GM18507 (cell line): ENCODE measurements around the gene CCL24.

ENCODE experiments used
- DNase-seq: peaks from one replicate; pipeline ENCODE4 v3.0.0; 2011; ENCODE audit warnings: low read depth; ENCODE audit not compliant: insufficient read length; ENCODE audit errors: extremely low spot score
- FAIRE-seq: peaks from 2 replicates; lab custom pipeline; 2011; peaks lifted over from hg19 to GRCh38; lab: Jason Lieb, UNC

The CCL24 gene

DNA sequence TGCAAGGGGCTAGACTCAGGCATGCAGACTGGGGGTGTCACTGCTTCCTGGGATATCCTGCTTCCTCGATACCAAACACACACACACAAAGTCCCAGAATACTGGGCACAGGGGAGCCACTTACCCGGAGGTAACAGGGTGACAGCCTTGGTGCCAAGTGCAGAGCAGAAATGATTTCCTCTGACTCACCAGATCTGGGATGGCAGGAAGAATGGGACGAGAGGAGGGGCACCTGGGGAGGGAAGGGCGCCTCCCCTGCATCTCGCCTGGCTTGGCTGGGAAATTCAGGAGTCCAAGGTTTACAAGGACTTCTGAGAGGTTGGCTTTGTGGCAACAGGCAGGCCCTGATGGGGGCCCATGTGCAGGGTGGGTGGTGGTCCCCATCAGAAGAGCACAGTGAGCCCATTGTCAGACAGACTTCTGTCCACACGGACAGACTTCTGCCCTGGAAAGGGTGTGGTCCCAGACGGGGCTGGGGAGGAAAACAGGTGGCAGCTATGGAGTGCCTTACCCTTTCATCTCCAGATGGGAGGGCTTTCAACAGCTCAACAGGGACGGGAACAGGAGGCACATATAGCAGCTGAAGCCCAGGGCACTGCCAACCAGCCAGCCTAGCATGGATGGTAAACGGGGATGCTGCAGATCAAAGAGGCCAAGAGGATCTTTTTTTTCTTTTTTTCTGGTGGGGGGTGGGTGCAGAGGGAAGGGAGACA, 9.7 kb upstream of the CCL24 start:
- DNase-seq (no peak), FAIRE-seq (no peak)

DNA sequence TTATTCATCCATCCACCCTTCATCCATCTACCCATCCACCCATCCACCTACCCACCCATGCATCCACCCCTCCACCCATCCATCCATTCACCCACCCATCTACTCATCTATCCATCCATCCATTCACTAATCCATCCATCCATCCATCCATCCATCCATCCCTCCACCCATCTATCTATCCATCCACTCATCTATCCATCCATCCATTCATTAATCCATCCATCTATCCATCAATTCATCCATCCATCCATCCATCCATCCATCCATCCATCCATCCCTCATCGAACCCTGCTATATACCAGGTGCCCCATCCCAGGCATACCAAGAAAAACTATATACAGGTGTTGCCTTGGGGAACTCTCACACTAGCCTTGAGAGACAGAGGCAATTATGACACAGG, 7.1 kb upstream of the CCL24 start:
- no peak for DNase-seq
- no peak for FAIRE-seq

DNA sequence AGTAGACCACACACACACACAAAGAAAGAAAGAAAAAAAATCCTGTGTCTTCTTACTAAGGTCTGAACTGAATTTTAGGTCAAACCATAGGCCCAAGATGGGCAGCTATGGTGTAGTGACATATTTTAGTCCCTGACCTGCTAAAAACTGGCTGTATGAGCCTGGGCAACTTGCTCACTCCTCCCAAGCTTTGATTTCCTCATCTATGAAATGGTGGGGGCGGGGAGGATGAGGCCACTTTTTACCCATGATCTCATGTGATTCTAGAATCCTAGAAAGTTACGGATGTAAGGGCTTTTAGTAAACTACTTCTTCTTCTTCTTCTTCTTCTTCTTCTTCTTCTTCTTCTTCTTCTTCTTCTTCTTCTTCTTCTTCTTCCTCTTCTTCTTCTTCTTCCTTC, 6.1 kb upstream of the CCL24 start:
- DNase-seq (no peak), FAIRE-seq (no peak)

DNA sequence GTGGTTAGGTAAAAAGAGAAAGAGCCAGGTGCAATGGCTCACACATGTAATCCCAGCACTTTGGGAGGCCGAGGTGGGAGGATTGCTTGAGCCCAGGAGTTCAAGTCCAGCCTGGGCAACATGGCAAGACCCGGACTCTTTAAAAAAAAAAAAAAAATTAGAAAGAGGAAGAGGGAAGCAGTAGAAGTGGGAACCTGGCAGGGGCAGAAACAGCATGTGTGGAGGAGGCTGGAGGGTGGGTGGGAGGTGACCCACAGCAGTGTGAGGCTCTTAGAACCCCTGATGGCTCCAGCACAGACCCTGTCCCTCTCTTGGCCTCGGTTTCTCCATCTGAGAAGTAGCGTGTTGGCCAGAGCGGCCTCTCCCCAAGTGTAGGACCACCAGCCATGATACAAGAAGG, 4.9 kb upstream of the CCL24 start:
- FAIRE-seq (no peak), DNase-seq (no peak)

DNA sequence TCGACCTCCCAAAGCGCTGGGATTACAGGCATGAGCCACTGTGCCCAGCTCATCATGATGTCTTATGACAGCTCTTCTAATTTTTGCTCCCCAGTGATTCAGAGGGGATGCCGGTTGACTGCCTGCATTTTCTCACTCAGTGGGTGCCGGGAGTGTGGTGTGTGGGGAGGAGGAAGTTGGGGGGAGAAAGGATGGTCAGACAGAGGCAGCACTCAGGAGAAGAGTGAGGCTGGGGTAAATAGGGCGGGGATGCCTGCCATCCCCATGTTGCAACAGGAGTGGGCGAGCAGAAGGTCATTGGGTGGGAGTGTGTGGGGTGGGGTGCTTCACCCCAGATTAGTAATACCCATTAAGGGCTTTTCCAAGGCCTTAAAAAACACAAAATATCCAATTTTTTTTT, 3.5 kb upstream of the CCL24 start:
- DNase-seq (no peak), FAIRE-seq (no peak)

DNA sequence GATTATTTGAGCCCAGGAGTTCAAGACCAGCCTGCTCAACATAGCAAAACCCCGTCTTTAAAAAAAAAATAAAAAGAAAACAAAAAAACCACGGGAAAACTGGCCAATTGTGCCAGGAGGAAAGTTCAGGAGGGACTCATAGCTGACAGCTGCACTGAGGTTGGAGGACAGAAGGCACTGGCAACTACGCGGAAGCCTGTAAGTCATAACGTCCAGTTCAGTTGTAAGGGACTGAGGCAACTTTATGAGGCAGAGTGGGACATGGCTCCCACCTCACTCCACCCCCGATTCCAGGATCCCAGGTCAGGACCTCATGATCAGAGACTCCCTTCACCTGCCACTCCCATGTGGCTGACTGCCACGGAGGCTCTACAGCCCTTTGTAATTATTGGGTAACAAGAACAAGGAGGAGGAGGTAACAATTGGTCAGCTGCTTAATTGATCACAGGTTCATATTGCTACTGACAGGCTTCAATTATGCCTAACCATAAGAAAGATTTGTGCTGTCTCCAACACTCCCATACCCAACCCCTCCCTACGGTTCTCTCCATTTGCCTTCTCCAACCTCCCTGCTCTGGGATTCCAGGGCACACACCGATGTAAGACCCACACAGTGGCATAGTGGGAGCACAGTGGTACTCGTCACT, 1.9 kb upstream of the CCL24 start:
- DNase-seq (no peak), FAIRE-seq (no peak)

DNA sequence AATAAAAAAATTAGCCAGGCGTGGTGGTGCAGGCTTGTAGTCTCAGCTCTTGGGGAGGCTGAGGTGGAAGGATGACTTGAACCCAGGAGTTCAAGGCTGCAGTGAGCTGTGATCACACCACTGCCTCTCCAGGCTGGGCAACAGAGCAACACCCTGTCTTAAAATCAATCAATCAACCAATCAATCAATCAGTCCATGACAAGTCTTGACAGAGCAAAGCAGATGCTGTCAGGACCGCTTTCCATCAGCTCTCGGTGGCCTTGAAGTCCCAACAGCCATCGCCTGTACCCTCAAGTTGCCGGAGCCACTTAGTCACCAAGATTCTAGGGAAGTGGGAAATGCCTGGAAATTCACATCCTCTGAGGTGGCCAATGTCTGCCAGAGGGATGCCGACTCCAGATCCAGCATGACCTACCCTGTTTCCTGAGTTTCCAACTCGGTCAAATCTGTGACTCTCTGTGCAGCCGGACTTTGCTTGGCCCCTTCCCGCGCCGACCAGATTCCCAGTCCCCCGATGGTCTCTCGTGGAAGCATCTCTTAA, 871 bp upstream of the CCL24 start:
- FAIRE-seq (no peak), DNase-seq (no peak)

DNA sequence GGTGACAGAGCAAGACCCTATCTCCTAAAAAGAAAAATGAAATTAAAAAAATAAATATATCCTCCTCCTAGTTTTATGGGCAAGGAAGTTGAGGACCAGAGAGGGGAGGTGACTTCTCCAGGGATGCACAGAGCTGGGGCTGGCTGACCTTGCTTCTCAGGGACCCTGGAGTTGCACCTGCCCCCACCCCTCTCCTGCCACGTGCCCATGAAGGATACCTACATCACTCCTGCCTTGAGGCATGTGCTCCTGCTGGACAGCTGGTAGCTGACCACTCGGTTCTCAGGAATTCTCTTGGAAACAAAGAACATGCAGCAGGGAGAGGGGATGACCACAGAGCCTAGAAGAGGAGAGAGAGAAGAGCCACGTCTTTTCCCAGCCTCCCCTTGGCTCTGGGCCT, 522 bp downstream of the CCL24 start:
- DNase-seq: no peak
- FAIRE-seq: no peak

DNA sequence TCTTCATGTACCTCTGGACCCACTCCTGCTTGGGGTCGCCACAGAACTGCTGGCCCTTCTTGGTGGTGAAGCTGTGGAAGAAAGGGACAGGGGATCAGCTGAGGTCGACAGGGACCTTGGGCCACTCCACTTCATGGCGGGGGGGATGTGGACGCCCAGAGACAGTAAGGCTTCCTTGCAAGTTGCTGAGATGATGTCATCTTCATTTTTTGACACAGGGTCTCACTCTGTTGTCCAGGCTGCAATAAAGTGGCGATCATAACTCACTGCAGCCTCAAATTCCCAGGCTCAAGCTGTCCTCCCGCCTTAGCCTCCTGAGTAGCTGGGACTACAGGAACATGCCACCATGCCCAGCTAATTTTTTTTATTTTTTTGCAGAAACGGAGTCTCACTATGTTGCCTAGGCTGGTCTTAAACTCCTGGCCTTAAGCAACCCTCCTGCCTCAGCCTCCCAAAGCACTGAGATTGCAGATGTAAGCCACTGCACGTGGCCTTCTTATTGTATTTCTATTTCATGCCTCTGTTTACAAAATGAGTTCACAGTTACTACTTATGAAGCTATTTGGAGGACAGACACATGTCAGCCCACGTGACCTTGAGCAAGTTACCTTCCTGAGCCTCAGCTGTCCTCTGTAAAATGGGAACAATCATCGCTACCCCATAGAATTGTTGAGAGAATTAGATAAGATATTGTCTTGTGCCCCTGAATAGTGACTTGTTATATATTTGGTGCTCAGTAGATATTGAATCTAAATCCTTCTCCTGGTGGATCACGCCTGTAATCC, 1.5 kb downstream of the CCL24 start:
- FAIRE-seq (no peak), DNase-seq (no peak)

DNA sequence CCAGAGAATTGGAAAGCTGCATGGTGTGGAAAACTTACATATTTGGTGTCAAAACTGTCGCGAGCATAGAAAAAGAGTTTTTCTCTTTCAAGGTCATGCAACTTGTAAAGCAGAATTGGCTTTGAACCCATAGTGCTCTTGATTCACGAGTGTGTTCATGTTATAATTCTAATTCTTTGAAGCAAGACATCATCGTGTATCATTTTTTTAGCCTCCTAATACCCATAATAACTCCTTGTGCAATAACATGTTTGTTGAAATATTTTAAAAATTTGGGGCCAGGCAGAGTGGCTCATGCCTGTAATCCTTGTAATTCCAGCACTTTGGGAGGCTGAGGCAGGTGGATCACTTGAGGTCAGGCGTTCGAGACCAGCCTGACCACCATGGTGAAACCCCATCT, 4.2 kb downstream of the CCL24 start:
- FAIRE-seq (no peak), DNase-seq (no peak)

DNA sequence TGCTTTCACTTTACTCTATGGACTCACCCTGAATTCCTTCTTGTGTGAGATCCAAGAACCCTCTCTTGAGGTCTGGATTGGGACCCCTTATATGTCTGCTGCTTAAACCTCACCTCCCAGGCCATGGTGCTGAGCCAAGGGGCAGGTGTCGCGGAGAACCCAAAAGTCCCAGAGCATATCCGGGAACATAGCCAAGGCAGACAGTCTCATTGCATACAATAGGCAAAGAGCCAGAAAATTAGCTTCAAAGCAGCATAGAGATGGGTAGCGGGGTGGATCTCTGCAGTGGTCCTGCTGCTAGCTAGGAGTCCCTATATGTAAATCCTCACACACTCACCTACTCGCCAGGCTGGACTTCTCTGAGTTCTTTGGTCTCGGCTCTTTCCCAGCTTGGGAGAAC, 5.5 kb downstream of the CCL24 start:
- FAIRE-seq (no peak), DNase-seq (no peak)

DNA sequence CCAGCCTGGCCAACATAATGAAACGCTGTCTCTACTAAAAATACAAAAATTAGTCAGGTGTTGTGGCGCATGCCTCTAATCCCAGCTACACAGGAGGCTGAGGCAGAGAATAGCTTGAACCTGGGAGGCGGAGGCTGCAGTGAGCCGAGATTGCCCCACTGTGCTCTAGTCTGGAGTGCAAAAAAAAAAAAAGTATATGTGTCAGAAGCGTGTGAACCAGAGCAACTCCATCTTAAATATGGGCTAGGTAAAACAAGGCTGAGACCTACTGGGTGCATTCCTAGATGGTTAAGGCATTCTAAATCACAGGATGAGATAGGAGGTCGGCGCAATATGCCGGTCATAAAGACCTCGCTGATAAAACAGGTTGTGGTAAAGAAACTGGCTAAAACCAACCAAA, 6.2 kb downstream of the CCL24 start:
- FAIRE-seq: no peak
- no peak for DNase-seq

DNA sequence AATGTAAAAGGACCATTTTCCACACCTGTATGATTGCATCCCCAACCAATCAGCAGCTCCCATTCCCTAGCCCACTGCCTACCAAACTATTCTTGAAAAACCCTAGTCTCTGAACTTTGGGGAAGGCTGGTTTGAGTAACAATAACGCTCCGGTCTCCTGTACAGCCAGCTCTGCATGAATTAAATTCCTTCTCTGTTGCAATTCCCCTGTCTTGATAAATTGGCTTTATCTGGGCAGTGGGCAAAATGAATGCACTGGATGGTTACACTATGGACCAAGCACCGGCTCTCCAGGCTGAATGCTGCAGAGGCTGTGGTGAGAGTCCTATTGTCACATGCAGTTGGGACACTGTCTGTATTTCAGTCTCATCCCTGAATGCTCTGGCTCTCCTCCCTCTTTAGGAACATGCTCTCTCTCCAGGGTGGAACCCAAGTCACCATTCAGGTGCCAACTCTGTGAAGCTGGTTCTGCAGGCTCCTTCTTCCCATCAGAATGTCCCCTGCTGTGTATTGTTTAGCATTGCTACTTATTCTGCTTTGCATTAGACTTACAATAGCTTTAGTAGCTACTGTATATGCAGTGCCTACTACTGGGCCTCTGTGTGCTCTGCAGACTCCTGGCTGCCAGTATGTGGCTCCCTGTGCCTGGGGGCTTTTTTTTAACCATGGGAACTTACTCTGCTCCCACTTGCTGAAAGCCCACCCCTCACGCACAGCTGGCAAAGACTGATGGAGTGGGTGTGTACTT, 6.9 kb downstream of the CCL24 start:
- no peak for DNase-seq
- no peak for FAIRE-seq

DNA sequence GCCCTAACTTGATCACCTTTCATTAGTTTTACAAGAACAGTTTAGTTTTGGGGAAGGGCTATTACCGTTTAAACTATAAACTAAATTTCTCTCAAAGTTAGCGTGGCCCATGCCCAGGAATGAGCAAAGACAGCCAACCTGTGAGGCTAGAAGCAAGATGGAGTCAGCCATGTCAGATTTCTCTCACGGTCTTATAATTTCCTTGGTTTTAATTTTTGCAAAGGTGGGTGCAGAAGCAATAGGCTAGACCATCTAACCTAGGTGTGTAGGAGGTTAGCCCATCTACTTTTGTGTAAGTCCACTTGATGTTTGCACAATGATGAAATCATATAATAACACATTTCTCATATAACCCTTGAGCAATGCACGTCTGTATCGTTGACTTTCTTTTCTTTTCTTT, 8.9 kb downstream of the CCL24 start:
- no peak for FAIRE-seq
- no peak for DNase-seq

DNA sequence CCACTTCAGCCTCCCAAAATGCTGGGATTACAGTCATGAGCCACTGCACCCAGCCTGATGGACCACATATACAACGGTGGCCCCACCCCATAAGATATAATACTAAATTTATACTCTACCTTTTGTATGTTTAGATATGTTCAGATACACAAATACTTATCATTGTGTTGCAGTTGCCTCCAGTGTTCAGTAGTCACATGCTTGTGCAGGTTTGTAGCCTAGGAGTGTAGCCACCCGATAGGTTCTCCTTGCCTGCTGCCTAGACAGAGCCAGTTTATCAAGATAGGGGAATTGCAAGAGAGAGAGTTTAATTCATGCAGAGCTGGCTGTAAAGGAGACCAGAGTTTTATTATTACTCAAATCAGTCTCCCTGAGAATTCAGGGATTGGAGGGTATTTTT, 9.6 kb downstream of the CCL24 start:
- FAIRE-seq: no peak
- DNase-seq: no peak

DNA sequence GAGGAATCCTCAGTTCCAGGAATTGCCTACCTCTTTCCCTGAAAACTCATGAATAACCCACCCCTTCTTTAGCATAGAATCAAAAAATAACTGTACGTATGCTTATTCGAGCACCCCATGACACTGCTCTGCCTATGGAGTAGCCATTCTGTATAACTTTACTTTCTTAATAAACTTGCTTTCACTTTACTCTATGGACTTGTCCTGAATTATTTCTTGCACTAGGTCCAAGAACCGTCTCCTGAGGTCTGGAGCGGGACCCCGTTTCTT, 11.1 kb downstream of the CCL24 start:
- no peak for DNase-seq
- FAIRE-seq: no peak

DNA sequence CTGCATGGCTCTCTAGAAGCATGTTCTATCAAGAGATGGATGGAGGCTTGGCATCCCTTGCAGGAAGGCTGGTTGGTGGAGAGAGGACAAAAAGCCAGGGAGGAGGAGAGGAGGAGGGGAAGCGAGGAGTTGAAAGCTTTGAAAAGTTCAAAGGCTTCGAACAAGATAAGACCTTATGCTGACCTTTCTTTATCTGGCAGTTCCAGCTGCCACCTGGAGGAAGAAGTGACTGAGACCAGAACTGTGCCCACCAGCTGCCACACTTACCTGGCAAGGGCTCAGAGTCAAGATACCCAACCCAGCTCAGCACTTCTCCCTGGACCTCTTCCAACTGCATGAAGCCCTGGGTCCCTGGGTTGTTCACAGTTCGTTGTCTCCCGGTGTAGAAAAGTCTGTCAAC, 14.8 kb downstream of the CCL24 start:
- DNase-seq: no peak
- FAIRE-seq: no peak

DNA sequence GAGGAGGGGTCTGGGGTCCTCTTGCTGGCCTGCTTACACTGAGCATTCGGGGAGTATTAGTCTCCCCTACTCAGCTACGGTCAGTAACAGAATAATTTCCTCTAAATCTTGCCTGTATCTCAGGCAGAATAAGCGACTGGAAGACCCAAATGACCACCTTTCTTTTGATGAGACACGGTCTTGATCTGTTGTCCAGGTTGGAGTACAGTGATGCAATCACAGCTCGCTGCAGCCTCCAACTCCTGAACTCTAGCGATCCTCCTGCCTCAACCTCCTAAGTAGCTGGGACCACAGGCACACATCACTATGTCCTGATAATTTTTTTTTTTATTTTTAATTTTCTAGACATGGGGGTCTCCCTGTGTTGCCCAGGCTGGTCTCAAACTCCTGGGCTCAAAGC, 17.2 kb downstream of the CCL24 start:
- FAIRE-seq: no peak

DNA sequence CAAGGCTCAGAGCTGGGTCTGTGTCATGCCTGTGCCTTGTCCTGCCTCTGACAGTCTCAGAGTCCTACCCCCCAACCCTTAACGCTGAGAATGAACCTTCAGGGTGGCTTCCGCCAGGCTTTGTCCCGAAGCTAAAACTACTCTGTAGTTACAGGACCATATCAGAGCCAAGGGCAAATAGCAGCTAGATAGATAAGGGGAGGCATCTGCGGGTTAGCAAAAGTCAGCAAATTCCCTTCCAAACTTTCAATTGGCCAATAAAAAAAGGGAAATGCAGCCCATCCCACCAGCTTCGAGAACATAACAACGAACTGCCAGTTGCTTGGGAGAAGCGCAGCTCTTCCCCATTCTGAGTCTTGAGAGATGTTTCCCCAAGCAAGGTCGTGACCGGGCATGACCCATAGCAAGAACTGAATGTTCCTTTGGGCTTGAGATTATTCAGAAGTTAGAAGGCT, 17.7 kb downstream of the CCL24 start:
- DNase-seq (no peak), FAIRE-seq (no peak)

More for the DNA sequence above, 17.2 kb downstream of the CCL24 start:
- DNase-seq: no peak

DNA sequence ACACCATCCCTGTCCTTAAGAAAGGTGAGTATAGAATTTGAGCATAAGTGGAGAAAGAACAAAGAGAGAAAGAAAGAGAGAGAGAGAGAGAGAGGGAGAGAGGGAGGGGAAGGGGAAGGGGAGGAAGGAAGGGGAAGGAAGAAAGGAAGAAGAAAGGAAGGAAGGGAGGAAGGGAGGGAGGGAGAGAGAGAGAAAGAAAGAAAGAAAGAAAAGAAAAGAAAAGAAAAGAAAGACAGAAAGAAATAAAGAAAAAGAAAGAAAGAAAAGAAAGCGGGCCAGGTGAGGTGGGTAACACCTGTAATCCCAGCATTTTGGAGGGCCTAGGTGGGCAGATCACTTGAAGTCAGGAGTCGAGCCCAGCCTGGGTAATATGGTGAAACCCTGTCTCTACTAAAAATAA, 19.9 kb downstream of the CCL24 start:
- no peak for DNase-seq
- FAIRE-seq: no peak
